ENCODE measurements around the gene GUCD1.

GUCD1 gene

GRCh38 chr22:24502541-24502940 lies 52.4 kb downstream of the GUCD1 start:
- no peak for DNase-seq

- DNase-seq = no peak
Measured at GRCh38 chr22:24502034-24502433, 52.9 kb downstream of the GUCD1 start.

GRCh38 chr22:24501301-24502005 lies 53.5 kb downstream of the GUCD1 start:
- DNase-seq = no peak

GRCh38 chr22:24500277-24500820 lies 54.6 kb downstream of the GUCD1 start:
- no peak for DNase-seq

- no peak for DNase-seq
Measured at GRCh38 chr22:24499706-24500276, 55.1 kb downstream of the GUCD1 start.

- DNase-seq = no peak
Measured at GRCh38 chr22:24498824-24499223, 56.1 kb downstream of the GUCD1 start.

- DNase-seq = no peak
Measured at GRCh38 chr22:24497841-24498258, 57.1 kb downstream of the GUCD1 start.

GRCh38 chr22:24496661-24497060 lies 58.3 kb downstream of the GUCD1 start:
- no peak for DNase-seq

- no peak for DNase-seq
Measured at GRCh38 chr22:24496234-24496633, 58.7 kb downstream of the GUCD1 start.

- DNase-seq = no peak
Measured at GRCh38 chr22:24495365-24495675, 59.6 kb downstream of the GUCD1 start.

- no peak for DNase-seq
Measured at GRCh38 chr22:24494528-24495364, 60.2 kb downstream of the GUCD1 start, which contains the start of gene UPB1. Gene UPB1, plus strand, starts transcription at chr22:24495332. Its CDS starts 72 bp downstream, at chr22:24495404.

GRCh38 chr22:24494167-24494527 lies 60.8 kb downstream of the GUCD1 start:
- no peak for DNase-seq

- DNase-seq = no peak
Measured at GRCh38 chr22:24492391-24492790, 62.5 kb downstream of the GUCD1 start.
